SJSA1 (cell line): ENCODE results near the gene CUEDC1. TPM values are rescaled to one million over a fixed set of nuclear protein-coding genes. Genes with fewer than 3 reads are reported as not detected.
"Not testable (repeated sequence)": the region's sequence is repeated elsewhere in the genome, so short reads cannot be mapped to it uniquely, and the experiment has no call there.

Source experiments
- DNase-seq, 2 experiments: peaks; one replicate each; pipeline ENCODE4 v3.0.0-alpha.2; 2015 to 2020; ENCODE audit warnings: low spot score in 2 of 2, low read depth in 1 of 2
- H3K27ac ChIP-seq: fragments of 250-450 bp; sonication (Bioruptor Pico); 2 replicates; pipeline ENCODE4 v1.5.1; 2020; ENCODE audit warnings: mild to moderate bottlenecking, moderate library complexity
- H3K27me3 ChIP-seq: fragments of 250-450 bp; sonication (Bioruptor Pico); replicated peaks from 2 replicates; pipeline ENCODE4 v1.5.1; 2020; ENCODE audit warnings: mild to moderate bottlenecking, moderate library complexity
- H3K36me3 ChIP-seq: fragments of 250-450 bp; sonication (Bioruptor Pico); 2 replicates; pipeline ENCODE4 v1.5.1; 2020; ENCODE audit warnings: mild to moderate bottlenecking
- H3K4me1 ChIP-seq: fragments of 250-450 bp; sonication (Bioruptor Pico); replicated peaks from 2 replicates; pipeline ENCODE4 v1.6.1; 2021; ENCODE audit warnings: mild to moderate bottlenecking
- H3K4me3 ChIP-seq: fragments of 250-450 bp; sonication (Bioruptor Pico); 2 replicates; pipeline ENCODE4 v1.5.1; 2020; ENCODE audit warnings: mild to moderate bottlenecking
- H3K9me3 ChIP-seq: fragments of 250-450 bp; sonication (Bioruptor Pico); replicated peaks from 2 replicates; pipeline ENCODE4 v1.5.1; 2020; ENCODE audit warnings: mild to moderate bottlenecking
- total RNA-seq: library from RNA; depleted of rRNA; stranded (reverse); fragments of >200 nt; shearing (Covaris generic); gene quantifications from 2 replicates; pipeline ENCODE4 v1.2.3, GENCODE V29; 2014

Gene CUEDC1
- total RNA-seq, 1 experiment from 2014 or later = 27.3 TPM

GRCh38 chr17:57856792-57857620 is 98.2 kb downstream of the CUEDC1 start:
- DNase-seq = no peak
- Histone ChIP-seq H3K9me3 (no peaks in the 10 kb centered on the region), H3K36me3 (no peaks in the 10 kb centered on the region), H3K4me1 (peaks cover 30% of the 10 kb centered on the region), H3K27ac (no peak overlapping the region), H3K4me3 (no peak overlapping the region), H3K27me3 (no peaks in the 10 kb centered on the region)

- Histone ChIP-seq H3K4me3 (no peak overlapping the region), H3K27me3 (no peaks in the 10 kb centered on the region), H3K4me1 (peaks cover 19% of the 10 kb centered on the region), H3K27ac (no peak overlapping the region), H3K36me3 (no peaks in the 10 kb centered on the region), H3K9me3 (no peaks in the 10 kb centered on the region)
- DNase-seq = no peak
These were observed 99.7 kb downstream of the CUEDC1 start for GRCh38 chr17:57855391-57856035.

GRCh38 chr17:57853695-57854094 is 101.5 kb downstream of the CUEDC1 start:
- Histone ChIP-seq H3K27me3 (no peaks in the 10 kb centered on the region), H3K4me1 (peaks cover 13% of the 10 kb centered on the region), H3K4me3 (no peak overlapping the region), H3K36me3 (peaks cover 4% of the 10 kb centered on the region; the same call in 1 of the 2 replicates), H3K9me3 (no peaks in the 10 kb centered on the region), H3K27ac (no peak overlapping the region)
- DNase-seq = no peak

GRCh38 chr17:57852955-57853328 is 102.3 kb downstream of the CUEDC1 start:
- no peak overlapping the region for H3K4me3 ChIP-seq
- peaks cover 11% of the 10 kb centered on the region for H3K4me1 ChIP-seq
- peaks cover 12% of the 10 kb centered on the region; the same call in 1 of the 2 replicates for H3K36me3 ChIP-seq
- H3K9me3 ChIP-seq = no peaks in the 10 kb centered on the region
- no peak overlapping the region for H3K27ac ChIP-seq
- H3K27me3 ChIP-seq = no peaks in the 10 kb centered on the region
- DNase-seq = no peak

GRCh38 chr17:57852092-57852954 is 102.9 kb downstream of the CUEDC1 start:
- DNase-seq = no peak
- H3K27ac ChIP-seq = no peak overlapping the region

GRCh38 chr17:57849874-57850754 is 105.1 kb downstream of the CUEDC1 start, which contains the start of gene MRPS23:
MRPS23 (minus strand) TSS chr17:57850044; CDS start chr17:57850010, 34 bp downstream.
- Histone ChIP-seq H3K27ac (peak within 1 kb of the TSS; percentile 46), H3K4me1 (peaks cover 11% of the 10 kb centered on the region), H3K27me3 (no peaks in the 10 kb centered on the region), H3K36me3 (peaks cover 23% of the 10 kb centered on the region), H3K9me3 (no peaks in the 10 kb centered on the region), H3K4me3 (peak within 1 kb of the TSS; percentile 65)
- DNase-seq = peak; percentile 95 to 99

More at GRCh38 chr17:57852092-57852954, 102.9 kb downstream of the CUEDC1 start:
- Histone ChIP-seq H3K9me3 (no peaks in the 10 kb centered on the region), H3K4me1 (peaks cover 11% of the 10 kb centered on the region), H3K4me3 (no peak overlapping the region), H3K27me3 (no peaks in the 10 kb centered on the region), H3K36me3 (peaks cover 15% of the 10 kb centered on the region; the same call in 1 of the 2 replicates)

GRCh38 chr17:57849163-57849873 is 105.9 kb downstream of the CUEDC1 start:
- no peak for DNase-seq
- Histone ChIP-seq H3K27me3 (no peaks in the 10 kb centered on the region), H3K4me1 (peaks cover 11% of the 10 kb centered on the region), H3K9me3 (no peaks in the 10 kb centered on the region), H3K4me3 (peak overlapping the region; percentile 65), H3K36me3 (peaks cover 26% of the 10 kb centered on the region), H3K27ac (no peak overlapping the region)

GRCh38 chr17:57846056-57846945 is 108.9 kb downstream of the CUEDC1 start:
- not testable (repeated sequence) for H3K9me3 ChIP-seq, H3K27ac ChIP-seq, H3K27me3 ChIP-seq, H3K4me3 ChIP-seq, DNase-seq
- H3K36me3 ChIP-seq = peaks cover 41% of the 10 kb centered on the region
- H3K4me1 ChIP-seq = peaks cover 10% of the 10 kb centered on the region

GRCh38 chr17:57842280-57842679 is 112.9 kb downstream of the CUEDC1 start:
- no peaks in the 10 kb centered on the region for H3K9me3 ChIP-seq
- peaks cover 56% of the 10 kb centered on the region for H3K36me3 ChIP-seq
- no peaks in the 10 kb centered on the region for H3K4me1 ChIP-seq
- no peaks in the 10 kb centered on the region for H3K27me3 ChIP-seq
- no peak overlapping the region for H3K4me3 ChIP-seq
- H3K27ac ChIP-seq = no peak overlapping the region
- no peak for DNase-seq

GRCh38 chr17:57839571-57839923 is 115.7 kb downstream of the CUEDC1 start:
- no peak overlapping the region for H3K27ac ChIP-seq
- no peaks in the 10 kb centered on the region; the same call in 1 of the 2 replicates for H3K4me1 ChIP-seq
- no peaks in the 10 kb centered on the region for H3K9me3 ChIP-seq
- no peaks in the 10 kb centered on the region for H3K27me3 ChIP-seq
- peaks cover 49% of the 10 kb centered on the region for H3K36me3 ChIP-seq
- H3K4me3 ChIP-seq = no peak overlapping the region
- DNase-seq = no peak

- no peak overlapping the region for H3K4me3 ChIP-seq
- H3K9me3 ChIP-seq = no peaks in the 10 kb centered on the region
These were observed 116.2 kb downstream of the CUEDC1 start for GRCh38 chr17:57838857-57839570.

More at GRCh38 chr17:57838857-57839570, 116.2 kb downstream of the CUEDC1 start:
- Histone ChIP-seq H3K4me1 (peaks cover 4% of the 10 kb centered on the region; the same call in 1 of the 2 replicates), H3K27me3 (no peaks in the 10 kb centered on the region), H3K36me3 (peaks cover 49% of the 10 kb centered on the region), H3K27ac (no peak overlapping the region)
- no peak for DNase-seq
